AG04449 (cell line): ENCODE results near the gene SAAL1.

Experiments
- CTCF ChIA-PET: fragments of 350-600 bp; formaldehyde crosslinking; extraction: SDS; loops from one replicate; lab custom pipeline; 2021; ENCODE audit warnings: antibody characterized with exemption; lab: Yijun Ruan, JAX
- POLR2A ChIA-PET: fragments of 400-600, 350-600 bp; formaldehyde crosslinking; extraction: SDS; loops from one replicate; lab custom pipeline; 2020; ENCODE audit warnings: antibody characterized with exemption, inconsistent platforms; lab: Yijun Ruan, JAX
- DNase-seq: peaks from one replicate; pipeline ENCODE4 v3.0.0-alpha.2; 2010; ENCODE audit warnings: low read depth, low spot score
- H3K4me3 ChIP-seq: 2 replicates; pipeline ENCODE4 v1.5.1; 2011; ENCODE audit warnings: low read depth, mild to moderate bottlenecking, control low read depth, low read length
- TF ChIP-seq, protein P1 (sequence below): IDR thresholded peaks from one replicate; pipeline ENCODE4 v1.5.1; 2011; ENCODE audit warnings: mild to moderate bottlenecking, moderate library complexity, low read length, control low read depth, inconsistent platforms; ENCODE audit not compliant: insufficient read depth; ENCODE audit errors: missing control alignments

The SAAL1 gene

DNA sequence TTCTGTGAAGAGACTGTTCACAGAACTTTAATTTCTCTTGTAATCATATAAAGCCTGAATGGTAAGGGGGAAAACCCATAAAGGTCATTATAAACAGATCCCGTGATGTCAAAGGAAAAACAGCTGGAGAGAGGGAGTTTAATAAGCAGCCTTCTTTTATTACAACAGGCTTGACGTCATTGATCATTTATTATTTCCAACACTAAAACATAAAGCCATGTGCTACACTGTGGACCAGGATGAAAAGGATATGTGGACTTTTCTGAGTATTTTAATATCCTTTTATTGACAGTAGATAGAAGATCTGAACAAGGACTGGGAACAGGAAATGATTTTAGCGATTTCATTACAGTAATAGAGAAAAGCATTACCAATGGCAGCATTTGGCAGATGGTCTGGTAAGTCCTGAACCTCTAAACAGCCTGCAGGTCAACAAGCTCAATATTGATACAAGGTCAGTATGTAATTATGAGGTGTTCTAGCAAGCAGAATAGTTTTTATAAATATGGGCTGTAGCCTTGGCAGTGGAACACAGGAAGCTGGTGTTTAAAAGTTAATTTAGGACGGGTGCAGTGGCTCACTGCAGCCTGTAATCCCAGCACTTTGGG, 34.7 kb downstream of the SAAL1 start:
- no peak for DNase-seq
- CTCF ChIA-PET, result interaction anchor here (1.1 to 1.2 kb wide), 2 partner anchors 44 to 70 kb away, joined by 3 read pairs; no protein-coding TSS in a partner anchor
- no peak overlapping the region for H3K4me3 ChIP-seq
- POLR2A ChIA-PET, result no interaction called here
- TF ChIP-seq, protein P1, sequence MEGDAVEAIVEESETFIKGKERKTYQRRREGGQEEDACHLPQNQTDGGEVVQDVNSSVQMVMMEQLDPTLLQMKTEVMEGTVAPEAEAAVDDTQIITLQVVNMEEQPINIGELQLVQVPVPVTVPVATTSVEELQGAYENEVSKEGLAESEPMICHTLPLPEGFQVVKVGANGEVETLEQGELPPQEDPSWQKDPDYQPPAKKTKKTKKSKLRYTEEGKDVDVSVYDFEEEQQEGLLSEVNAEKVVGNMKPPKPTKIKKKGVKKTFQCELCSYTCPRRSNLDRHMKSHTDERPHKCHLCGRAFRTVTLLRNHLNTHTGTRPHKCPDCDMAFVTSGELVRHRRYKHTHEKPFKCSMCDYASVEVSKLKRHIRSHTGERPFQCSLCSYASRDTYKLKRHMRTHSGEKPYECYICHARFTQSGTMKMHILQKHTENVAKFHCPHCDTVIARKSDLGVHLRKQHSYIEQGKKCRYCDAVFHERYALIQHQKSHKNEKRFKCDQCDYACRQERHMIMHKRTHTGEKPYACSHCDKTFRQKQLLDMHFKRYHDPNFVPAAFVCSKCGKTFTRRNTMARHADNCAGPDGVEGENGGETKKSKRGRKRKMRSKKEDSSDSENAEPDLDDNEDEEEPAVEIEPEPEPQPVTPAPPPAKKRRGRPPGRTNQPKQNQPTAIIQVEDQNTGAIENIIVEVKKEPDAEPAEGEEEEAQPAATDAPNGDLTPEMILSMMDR, result no peak

DNA sequence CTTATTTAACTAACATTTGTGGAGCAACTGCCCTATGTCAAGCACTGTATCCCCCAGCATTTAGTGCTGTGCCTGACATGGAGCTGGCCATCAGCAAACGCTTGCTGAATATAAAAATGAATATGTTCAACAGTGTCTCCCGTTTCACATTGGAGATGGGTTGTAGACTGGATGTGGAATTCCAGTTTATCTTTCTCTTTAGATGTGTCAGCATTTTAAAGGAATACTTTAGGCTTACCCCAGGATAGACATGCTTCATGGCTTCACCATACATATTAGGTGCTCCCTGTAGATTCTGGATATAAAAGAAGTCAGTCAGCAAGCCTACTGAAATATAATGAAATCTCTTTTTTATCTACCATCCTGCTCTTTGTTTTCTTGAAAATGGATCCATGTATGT, 38.5 kb downstream of the SAAL1 start:
- DNase-seq, result no peak
- H3K4me3 ChIP-seq, result no peak overlapping the region
- CTCF ChIA-PET, result interaction anchor here (1.1 to 1.4 kb wide), 2 partner anchors 9 to 76 kb away, joined by 3 read pairs; no protein-coding TSS in a partner anchor
- POLR2A ChIA-PET, result no interaction called here
- TF ChIP-seq, protein P1, result no peak

DNA sequence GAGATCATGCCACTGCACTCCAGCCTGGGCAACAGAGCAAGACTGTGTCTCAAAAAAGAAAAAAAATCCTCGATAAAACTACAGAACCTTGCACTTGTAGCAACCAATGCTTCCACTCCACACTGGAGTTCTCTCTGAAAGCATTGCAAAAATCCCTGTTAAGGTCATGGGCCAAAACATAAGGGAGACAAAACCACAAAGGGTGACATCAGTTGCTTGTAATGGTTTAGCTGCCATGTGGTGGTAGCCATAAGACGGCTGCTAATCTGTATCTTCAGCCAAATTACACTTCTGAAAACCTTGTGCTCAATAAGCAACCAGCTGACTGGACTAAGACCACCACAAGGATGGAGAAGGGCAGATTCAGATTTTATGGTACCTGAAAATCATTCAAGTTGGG, 39.3 kb downstream of the SAAL1 start:
- no peak overlapping the region for H3K4me3 ChIP-seq
- CTCF ChIA-PET, result interaction anchor here (1.1 to 1.4 kb wide), 2 partner anchors 9 to 76 kb away, joined by 3 read pairs; no protein-coding TSS in a partner anchor
- DNase-seq, result no peak
- POLR2A ChIA-PET, result interaction anchor here (0.6 kb wide), 1 partner anchor 714 kb away, joined by 3 read pairs; no protein-coding TSS in a partner anchor
- TF ChIP-seq, protein P1, result no peak

DNA sequence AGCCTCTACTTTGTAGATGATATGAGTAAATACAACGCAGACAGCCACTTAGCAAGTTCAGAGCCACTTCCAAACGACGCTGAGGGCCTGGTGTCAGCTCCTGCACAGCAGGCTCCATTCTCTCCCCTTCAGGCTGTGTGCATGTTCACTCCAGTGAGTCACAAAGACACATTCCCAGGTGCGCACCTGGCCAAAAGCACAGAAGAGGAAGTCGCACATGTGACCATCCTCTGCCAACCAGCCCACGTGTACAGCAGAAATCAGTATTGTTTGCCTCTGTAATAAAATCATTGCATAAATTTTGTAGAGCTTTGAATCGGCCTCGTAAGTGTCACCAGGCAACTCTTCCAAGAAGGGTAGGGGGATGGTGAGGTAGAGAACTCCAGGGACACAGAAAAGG, 40.3 kb downstream of the SAAL1 start:
- H3K4me3 ChIP-seq, result no peak overlapping the region
- ChIA-PET CTCF (no interaction called here), POLR2A (no interaction called here)
- no peak for DNase-seq
- TF ChIP-seq, protein P1, result no peak

DNA sequence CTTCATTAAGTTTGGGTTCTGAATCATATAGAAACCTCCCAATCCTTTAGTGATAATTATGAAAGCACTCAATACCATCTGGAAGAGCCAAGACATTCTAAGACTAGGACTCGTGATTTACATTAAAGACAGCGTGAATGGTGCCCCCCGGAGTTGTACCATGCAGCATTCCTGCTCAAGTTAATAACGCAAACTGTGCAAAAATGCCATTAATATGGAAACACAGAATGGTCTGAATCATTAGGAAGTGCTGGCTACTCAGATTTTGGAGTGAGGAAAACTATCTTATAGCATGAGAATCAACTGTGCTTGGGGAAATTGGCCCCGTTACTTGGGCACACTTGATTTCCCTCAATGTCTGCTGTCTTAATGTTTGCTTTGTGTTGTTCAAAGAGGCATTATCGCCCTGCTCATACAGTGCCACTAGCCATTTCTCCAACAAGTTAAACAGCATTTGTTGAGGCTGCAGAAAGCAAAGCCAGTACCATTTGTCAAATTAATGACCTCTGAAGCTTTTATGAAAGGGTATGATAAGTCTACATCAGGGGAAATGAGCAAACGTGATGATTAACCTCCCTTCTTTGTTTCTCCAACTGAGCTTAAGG, 41.3 kb downstream of the SAAL1 start:
- POLR2A ChIA-PET, result no interaction called here
- CTCF ChIA-PET, result no interaction called here

More for the DNA sequence above, 41.3 kb downstream of the SAAL1 start:
- TF ChIP-seq, protein P1, result no peak
- no peak overlapping the region for H3K4me3 ChIP-seq
- DNase-seq, result no peak
